ENCODE results near the gene ZNF436.

DNA sequence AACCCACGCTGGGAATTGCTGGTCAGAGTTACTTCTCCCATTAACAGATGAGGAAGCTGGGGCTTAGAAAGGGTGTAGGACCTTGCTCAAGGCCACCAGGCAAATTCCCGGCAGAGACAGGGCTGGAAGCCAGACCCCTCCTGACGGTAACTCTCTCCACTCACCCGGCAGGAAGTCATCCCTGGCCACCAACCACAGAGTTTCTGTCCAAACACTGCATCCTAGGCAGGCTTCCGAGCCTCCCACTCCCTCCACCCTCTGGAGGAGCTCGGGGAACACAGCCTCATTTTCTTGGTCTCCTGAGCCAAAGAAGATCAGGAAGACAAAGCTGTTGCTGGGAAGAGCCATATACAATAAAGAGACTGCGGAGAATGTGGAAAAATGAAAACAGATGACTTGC, 25.0 kb upstream of the ZNF436 start:
- TF ChIP-seq, protein P1, sequence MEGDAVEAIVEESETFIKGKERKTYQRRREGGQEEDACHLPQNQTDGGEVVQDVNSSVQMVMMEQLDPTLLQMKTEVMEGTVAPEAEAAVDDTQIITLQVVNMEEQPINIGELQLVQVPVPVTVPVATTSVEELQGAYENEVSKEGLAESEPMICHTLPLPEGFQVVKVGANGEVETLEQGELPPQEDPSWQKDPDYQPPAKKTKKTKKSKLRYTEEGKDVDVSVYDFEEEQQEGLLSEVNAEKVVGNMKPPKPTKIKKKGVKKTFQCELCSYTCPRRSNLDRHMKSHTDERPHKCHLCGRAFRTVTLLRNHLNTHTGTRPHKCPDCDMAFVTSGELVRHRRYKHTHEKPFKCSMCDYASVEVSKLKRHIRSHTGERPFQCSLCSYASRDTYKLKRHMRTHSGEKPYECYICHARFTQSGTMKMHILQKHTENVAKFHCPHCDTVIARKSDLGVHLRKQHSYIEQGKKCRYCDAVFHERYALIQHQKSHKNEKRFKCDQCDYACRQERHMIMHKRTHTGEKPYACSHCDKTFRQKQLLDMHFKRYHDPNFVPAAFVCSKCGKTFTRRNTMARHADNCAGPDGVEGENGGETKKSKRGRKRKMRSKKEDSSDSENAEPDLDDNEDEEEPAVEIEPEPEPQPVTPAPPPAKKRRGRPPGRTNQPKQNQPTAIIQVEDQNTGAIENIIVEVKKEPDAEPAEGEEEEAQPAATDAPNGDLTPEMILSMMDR (IDR thresholded peaks at IDR 0.05): no peak
- TF ChIP-seq POLR2AphosphoS5 (IDR thresholded peaks at IDR 0.05; ENCODE audit: low read depth, low read length) (no peak), TCF7L2 (IDR thresholded peaks at IDR 0.05; ENCODE audit: low read depth, low read length) (no peak), SIN3A (IDR thresholded peaks at IDR 0.05; ENCODE audit: borderline replicate concordance, insufficient read depth, low read depth, low read length) (no peak)
- TF ChIP-seq, protein P2, sequence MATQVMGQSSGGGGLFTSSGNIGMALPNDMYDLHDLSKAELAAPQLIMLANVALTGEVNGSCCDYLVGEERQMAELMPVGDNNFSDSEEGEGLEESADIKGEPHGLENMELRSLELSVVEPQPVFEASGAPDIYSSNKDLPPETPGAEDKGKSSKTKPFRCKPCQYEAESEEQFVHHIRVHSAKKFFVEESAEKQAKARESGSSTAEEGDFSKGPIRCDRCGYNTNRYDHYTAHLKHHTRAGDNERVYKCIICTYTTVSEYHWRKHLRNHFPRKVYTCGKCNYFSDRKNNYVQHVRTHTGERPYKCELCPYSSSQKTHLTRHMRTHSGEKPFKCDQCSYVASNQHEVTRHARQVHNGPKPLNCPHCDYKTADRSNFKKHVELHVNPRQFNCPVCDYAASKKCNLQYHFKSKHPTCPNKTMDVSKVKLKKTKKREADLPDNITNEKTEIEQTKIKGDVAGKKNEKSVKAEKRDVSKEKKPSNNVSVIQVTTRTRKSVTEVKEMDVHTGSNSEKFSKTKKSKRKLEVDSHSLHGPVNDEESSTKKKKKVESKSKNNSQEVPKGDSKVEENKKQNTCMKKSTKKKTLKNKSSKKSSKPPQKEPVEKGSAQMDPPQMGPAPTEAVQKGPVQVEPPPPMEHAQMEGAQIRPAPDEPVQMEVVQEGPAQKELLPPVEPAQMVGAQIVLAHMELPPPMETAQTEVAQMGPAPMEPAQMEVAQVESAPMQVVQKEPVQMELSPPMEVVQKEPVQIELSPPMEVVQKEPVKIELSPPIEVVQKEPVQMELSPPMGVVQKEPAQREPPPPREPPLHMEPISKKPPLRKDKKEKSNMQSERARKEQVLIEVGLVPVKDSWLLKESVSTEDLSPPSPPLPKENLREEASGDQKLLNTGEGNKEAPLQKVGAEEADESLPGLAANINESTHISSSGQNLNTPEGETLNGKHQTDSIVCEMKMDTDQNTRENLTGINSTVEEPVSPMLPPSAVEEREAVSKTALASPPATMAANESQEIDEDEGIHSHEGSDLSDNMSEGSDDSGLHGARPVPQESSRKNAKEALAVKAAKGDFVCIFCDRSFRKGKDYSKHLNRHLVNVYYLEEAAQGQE (IDR thresholded peaks at IDR 0.05; ENCODE audit: insufficient read depth in 1 of 2, low read depth in 2 of 2, low read length in 1 of 2): no peak
